ENCODE measurements around the gene PPP1R7. TPM values are rescaled to one million over a fixed set of nuclear protein-coding genes. Genes with fewer than 3 reads are reported as not detected.

PPP1R7 gene
- total and polyA plus RNA-seq, 9 of the 15 experiments (the other 6 are each of a cell fraction or from before 2014, with no cell fraction given): 37.5 to 75.0 (median 50.5) TPM

DNA sequence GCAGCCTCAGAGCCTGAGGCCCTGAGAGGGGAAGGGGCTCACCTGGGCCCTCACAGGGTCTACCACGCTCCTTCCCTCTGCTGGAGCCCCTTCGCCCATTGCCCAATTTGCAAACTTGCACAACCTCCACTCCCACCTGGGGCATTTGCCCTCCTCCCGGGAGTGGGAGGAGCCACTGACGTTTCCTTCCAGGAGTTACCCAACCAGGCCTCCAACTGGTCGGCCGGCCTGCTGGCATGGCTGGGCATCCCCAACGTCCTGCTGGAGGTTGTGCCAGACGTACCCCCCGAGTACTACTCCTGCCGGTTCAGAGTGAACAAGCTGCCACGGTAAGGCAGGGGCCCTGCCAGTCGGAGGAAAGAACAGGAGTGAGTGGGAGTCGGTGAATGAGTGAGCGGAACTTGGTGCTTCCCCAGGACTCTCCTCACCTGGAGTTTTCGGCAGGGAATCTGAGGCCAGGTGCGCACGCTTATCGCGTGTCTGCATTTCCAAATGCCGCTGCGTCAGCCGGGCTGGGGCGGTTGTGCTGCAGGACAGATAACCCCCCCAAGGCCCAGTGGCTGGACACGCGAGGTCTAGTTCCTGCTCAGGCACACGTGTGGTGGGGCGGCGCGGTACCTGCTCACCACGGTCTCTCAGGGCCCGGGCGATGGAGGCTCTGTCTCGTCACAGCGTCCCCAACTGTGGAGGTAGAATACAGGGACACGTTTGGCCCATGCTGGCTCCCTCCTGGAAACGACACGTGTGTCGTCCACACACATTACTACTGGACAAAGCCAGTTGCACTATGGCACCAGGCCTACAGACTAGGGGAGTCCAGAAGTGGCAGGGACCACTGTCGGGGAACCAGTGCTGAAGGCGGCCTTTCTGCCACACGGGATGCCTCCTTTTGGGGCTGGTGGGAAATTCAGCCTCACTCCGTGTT, 49.9 kb downstream of the PPP1R7 start (continued):
- TF ChIP-seq MTA1 (IDR thresholded peaks at IDR 0.05; ENCODE audit: borderline replicate concordance) (no peak), EWSR1 (IDR thresholded peaks at IDR 0.05; ENCODE audit: borderline replicate concordance, low read depth, partially characterized antibody) (no peak), TEAD4 (IDR thresholded peaks at IDR 0.05; ENCODE audit: low read length) (peak; percentile 15; the same call in 1 of the 2 replicates), TEAD4 (CRISPR knock-in tag; IDR thresholded peaks at IDR 0.05; ENCODE audit: borderline replicate concordance) (no peak), SP2 (IDR thresholded peaks at IDR 0.05; ENCODE audit: extremely low read depth, low read depth, low read length, poor library complexity, severe bottlenecking) (no peak), TAL1 (IDR thresholded peaks at IDR 0.05) (peak; percentile 26; the same call in 1 of the 2 replicates), ZNF253 (CRISPR knock-in tag; conservative IDR thresholded peaks at IDR 0.05) (no peak)
- TF ChIP-seq, protein P1, sequence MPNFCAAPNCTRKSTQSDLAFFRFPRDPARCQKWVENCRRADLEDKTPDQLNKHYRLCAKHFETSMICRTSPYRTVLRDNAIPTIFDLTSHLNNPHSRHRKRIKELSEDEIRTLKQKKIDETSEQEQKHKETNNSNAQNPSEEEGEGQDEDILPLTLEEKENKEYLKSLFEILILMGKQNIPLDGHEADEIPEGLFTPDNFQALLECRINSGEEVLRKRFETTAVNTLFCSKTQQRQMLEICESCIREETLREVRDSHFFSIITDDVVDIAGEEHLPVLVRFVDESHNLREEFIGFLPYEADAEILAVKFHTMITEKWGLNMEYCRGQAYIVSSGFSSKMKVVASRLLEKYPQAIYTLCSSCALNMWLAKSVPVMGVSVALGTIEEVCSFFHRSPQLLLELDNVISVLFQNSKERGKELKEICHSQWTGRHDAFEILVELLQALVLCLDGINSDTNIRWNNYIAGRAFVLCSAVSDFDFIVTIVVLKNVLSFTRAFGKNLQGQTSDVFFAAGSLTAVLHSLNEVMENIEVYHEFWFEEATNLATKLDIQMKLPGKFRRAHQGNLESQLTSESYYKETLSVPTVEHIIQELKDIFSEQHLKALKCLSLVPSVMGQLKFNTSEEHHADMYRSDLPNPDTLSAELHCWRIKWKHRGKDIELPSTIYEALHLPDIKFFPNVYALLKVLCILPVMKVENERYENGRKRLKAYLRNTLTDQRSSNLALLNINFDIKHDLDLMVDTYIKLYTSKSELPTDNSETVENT (CRISPR knock-in tag; IDR thresholded peaks at IDR 0.05): no peak
- TF ChIP-seq, protein P2, sequence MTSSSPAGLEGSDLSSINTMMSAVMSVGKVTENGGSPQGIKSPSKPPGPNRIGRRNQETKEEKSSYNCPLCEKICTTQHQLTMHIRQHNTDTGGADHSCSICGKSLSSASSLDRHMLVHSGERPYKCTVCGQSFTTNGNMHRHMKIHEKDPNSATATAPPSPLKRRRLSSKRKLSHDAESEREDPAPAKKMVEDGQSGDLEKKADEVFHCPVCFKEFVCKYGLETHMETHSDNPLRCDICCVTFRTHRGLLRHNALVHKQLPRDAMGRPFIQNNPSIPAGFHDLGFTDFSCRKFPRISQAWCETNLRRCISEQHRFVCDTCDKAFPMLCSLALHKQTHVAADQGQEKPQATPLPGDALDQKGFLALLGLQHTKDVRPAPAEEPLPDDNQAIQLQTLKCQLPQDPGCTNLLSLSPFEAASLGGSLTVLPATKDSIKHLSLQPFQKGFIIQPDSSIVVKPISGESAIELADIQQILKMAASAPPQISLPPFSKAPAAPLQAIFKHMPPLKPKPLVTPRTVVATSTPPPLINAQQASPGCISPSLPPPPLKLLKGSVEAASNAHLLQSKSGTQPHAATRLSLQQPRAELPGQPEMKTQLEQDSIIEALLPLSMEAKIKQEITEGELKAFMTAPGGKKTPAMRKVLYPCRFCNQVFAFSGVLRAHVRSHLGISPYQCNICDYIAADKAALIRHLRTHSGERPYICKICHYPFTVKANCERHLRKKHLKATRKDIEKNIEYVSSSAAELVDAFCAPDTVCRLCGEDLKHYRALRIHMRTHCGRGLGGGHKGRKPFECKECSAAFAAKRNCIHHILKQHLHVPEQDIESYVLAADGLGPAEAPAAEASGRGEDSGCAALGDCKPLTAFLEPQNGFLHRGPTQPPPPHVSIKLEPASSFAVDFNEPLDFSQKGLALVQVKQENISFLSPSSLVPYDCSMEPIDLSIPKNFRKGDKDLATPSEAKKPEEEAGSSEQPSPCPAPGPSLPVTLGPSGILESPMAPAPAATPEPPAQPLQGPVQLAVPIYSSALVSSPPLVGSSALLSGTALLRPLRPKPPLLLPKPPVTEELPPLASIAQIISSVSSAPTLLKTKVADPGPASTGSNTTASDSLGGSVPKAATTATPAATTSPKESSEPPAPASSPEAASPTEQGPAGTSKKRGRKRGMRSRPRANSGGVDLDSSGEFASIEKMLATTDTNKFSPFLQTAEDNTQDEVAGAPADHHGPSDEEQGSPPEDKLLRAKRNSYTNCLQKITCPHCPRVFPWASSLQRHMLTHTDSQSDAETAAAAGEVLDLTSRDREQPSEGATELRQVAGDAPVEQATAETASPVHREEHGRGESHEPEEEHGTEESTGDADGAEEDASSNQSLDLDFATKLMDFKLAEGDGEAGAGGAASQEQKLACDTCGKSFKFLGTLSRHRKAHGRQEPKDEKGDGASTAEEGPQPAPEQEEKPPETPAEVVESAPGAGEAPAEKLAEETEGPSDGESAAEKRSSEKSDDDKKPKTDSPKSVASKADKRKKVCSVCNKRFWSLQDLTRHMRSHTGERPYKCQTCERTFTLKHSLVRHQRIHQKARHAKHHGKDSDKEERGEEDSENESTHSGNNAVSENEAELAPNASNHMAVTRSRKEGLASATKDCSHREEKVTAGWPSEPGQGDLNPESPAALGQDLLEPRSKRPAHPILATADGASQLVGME (CRISPR knock-in tag; IDR thresholded peaks at IDR 0.05): no peak

All from K562 (cell line).